ENCODE measurements around the gene PRR18.

The PRR18 gene

DNA sequence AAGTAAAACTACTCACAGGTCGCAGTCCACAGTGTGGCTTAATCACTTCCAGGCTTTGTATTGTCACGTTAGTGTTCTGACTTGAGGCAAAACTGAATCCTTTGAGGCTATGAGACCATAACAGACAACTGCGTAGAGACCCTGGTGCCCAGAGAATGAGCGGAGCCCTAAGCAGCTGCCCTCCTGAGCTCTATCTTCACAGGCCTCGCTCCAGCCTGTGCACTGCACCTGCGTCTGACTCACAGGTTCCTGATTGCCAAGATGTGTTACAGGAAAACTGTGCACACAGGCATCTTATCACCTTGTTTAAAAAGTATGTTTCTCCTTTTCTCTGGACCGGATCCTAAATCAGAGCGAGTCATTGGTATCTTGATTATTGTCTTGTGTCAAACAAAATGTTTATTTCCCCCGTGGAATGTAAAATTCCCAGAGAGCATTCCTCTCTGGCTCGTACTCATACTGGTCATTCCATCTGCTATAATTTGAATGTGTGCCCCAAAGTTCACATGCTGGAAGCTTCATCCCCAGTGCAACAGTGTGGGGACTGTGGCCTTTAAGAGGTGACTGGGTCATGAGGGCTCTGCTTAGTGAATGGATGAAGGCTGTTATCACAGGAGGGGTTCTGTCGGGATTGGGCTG lies 25.7 kb downstream of the PRR18 start:
- H3K4me3 ChIP-seq (ENCODE audit: control insufficient read depth, low read depth, low read length): no peak overlapping the region
- TF ChIP-seq, protein P1, sequence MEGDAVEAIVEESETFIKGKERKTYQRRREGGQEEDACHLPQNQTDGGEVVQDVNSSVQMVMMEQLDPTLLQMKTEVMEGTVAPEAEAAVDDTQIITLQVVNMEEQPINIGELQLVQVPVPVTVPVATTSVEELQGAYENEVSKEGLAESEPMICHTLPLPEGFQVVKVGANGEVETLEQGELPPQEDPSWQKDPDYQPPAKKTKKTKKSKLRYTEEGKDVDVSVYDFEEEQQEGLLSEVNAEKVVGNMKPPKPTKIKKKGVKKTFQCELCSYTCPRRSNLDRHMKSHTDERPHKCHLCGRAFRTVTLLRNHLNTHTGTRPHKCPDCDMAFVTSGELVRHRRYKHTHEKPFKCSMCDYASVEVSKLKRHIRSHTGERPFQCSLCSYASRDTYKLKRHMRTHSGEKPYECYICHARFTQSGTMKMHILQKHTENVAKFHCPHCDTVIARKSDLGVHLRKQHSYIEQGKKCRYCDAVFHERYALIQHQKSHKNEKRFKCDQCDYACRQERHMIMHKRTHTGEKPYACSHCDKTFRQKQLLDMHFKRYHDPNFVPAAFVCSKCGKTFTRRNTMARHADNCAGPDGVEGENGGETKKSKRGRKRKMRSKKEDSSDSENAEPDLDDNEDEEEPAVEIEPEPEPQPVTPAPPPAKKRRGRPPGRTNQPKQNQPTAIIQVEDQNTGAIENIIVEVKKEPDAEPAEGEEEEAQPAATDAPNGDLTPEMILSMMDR (conservative IDR thresholded peaks at IDR 0.05; ENCODE audit: control insufficient read depth, insufficient read depth, low read depth, low read length): no peak
- DNase-seq (ENCODE audit: low read depth): peak; percentile 2

GRCh38 chr6:166281104-166281503 lies 27.1 kb downstream of the PRR18 start:
- no peak overlapping the region for H3K4me3 ChIP-seq (ENCODE audit: control insufficient read depth, low read depth, low read length)
- DNase-seq (ENCODE audit: low read depth): no peak
- TF ChIP-seq, protein P1 (conservative IDR thresholded peaks at IDR 0.05; ENCODE audit: control insufficient read depth, insufficient read depth, low read depth, low read length): no peak

DNA sequence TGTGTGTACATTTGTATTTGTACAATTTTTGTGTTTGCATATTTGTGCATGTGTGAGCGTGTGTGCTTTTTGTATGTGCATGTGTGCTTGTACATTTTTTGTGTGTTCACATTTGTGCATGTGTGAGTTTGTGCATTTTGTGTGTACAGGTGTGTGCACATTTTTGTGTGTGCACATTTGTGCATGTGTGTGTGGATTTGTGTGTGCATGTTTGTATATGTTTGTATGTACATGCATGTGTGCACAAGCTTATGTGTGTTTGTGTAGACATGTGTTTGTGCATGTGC lies 28.9 kb downstream of the PRR18 start:
- TF ChIP-seq, protein P1 (conservative IDR thresholded peaks at IDR 0.05; ENCODE audit: control insufficient read depth, insufficient read depth, low read depth, low read length): no peak
- DNase-seq (ENCODE audit: low read depth): no peak
- H3K4me3 ChIP-seq (ENCODE audit: control insufficient read depth, low read depth, low read length): no peak overlapping the region

DNA sequence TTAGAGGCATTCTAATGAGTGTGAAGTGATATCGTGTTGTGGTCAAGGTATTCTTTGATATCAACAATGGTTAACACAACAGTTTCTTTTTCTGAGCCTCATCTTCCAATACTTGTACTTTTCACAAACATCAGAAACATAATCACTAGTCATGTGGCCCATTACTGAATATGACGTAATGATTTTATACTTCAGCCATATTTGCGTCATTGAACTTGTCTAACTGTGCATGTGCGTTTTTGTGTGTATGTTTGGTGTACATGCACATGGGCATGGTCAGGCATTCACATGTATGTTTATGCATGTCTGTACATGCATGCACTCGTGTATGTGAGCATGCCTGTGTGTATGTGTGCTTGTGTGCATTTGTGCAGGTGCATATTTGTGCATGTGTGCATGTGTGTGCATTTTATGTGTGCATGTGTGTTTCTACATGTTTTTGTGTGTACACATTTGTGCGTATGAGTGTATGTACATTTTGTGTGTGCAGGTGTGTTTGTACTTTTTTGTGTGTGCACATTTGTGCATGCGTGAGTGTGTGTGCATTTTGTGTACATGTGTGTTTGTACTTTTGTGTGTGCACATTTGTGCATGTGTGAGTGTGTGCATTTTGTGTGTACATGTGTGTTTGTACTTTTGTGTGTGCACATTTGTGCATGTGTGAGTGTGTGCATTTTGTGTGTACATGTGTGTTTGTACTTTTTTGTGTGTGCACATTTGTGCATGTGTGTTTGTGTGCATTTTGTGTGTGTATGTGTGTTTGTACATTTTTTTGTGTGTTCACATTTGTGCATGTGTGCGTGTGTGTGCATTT lies 29.4 kb downstream of the PRR18 start:
- TF ChIP-seq, protein P1 (conservative IDR thresholded peaks at IDR 0.05; ENCODE audit: control insufficient read depth, insufficient read depth, low read depth, low read length): no peak
- DNase-seq (ENCODE audit: low read depth): no peak
- no peak overlapping the region for H3K4me3 ChIP-seq (ENCODE audit: control insufficient read depth, low read depth, low read length)

DNA sequence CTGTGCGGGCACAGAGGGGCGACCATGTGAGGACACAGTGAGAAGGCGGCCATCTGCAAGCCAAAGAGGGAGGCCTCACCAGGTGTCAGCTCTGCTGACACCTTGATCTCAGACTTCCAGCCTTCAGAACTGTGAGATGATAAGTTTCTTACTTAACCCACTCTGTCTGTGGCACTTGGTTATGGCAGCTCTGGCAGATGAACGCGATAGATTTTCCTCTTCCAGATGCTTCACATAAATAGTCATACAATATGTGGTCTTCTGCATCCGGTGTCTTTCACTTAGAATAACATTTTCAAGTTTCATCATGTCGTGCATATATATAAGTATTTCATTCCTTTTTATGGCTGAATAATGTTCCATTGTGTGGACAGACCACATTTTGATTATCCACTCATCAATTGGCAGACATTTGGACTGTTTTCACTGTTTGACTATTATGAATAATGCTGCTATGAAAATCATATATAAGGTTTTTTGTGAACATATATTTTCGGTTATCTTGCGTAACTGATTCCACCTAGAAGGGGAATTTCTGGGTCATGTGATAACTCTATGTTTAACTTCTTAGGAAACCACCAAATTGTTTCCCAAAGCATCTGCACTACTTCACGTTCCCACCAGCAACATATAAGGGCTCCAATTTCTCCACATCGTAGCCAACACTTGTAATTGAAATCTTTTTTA lies 30.2 kb downstream of the PRR18 start:
- TF ChIP-seq, protein P1 (conservative IDR thresholded peaks at IDR 0.05; ENCODE audit: control insufficient read depth, insufficient read depth, low read depth, low read length): no peak
- no peak overlapping the region for H3K4me3 ChIP-seq (ENCODE audit: control insufficient read depth, low read depth, low read length)
- no peak for DNase-seq (ENCODE audit: low read depth)

DNA sequence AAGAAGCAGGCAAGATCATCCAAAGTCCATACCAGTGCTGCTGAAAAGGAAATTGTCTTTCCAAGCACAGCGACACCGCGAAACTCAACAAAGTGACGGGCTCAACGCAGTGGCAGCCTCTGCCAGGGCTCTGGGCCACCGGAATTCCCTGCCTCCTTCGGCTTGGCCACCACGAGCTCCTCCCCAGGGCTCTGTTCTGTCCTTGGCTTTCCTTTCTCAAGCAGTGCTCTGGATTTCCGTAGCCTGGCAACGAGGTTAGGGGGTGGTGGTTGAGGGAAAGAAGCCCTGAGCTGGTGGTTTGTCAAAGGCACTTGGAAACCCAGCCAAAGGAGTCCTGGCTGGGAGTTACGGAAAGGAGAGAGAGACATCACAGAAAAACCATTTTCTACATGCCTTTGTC lies 31.2 kb downstream of the PRR18 start:
- H3K4me3 ChIP-seq (ENCODE audit: control insufficient read depth, low read depth, low read length): no peak overlapping the region
- DNase-seq (ENCODE audit: low read depth): peak; percentile 2
- TF ChIP-seq, protein P1 (conservative IDR thresholded peaks at IDR 0.05; ENCODE audit: control insufficient read depth, insufficient read depth, low read depth, low read length): no peak

Measured in fibroblast of mammary gland (primary cell).